Measurements from ENCODE around the gene ZDHHC5.
A peak's percentile ranks its signal among the peaks of the same experiment; 100 is the strongest.

Gene ZDHHC5

DNA sequence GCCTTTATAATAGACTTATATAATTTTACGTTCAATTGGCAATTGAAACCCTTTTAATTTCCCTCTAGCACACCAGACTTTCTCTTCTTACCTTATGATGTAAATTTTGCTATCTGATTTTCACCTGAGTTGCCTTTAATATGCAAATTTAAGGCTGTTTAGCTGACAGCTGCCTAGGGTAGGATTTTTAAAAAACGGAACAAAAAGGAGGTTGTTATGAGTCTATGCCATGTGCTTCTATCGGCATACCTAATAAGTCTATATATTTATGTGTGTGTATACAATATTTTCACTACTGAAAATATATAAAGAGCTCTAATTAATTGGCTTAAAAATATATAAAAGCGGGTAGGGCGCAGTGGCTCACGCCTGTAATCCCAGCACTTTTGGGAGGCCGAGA, 61.6 kb downstream of the ZDHHC5 start:
- DNase-seq (ENCODE audit: low read depth): no peak

DNA sequence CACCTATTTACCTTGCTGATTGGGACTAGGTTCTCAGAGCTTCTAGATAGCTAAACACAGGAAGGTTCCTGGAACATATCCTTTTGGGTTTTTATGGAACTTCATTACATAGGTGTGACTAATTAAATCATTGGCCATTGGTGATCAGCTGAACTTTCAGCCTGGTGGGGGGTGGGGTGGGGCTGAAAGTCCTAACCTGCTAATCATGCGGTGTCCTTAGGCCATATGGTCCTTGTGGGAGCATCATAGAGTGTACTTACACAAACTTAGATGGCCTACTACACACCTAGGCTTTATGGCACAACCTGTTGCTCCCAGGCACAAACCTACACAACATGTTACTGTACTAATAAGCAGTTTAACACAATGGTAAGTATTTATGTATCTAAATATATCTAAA, 64.7 kb downstream of the ZDHHC5 start:
- no peak for DNase-seq (ENCODE audit: low read depth)

GRCh38 chr11:57735619-57736298, 67.8 kb downstream of the ZDHHC5 start:
- no peak for DNase-seq (ENCODE audit: low read depth)

GRCh38 chr11:57741132-57742086, 73.5 kb downstream of the ZDHHC5 start, which contains the start of gene SELENOH:
Gene SELENOH, plus strand, starts transcription at chr11:57741491. Its CDS starts 105 bp downstream, at chr11:57741596.
- peak; percentile 93 for DNase-seq (ENCODE audit: low read depth)

GRCh38 chr11:57742087-57742452, 74.2 kb downstream of the ZDHHC5 start:
- DNase-seq (ENCODE audit: low read depth): no peak

DNA sequence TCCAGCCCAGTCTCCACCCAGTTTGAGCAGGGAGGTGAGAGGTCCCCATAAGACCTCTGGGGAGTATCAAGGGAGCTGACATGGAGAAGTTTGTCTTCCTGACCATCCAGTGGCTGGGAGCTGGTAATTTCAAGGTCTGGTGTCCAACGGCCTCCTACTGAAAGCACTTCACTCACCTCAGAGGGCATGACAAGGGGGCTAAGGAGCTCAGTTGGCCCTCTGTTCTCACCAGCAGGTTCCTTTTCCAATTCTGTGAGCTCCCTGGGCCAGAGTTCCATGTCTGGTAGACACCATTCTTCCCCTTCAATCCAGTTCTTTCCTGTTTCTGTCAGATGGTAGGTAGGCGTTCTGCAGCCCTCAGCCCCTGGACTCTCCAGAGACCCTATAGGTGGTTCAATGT, 76.4 kb downstream of the ZDHHC5 start:
- no peak for DNase-seq (ENCODE audit: low read depth)

GRCh38 chr11:57745206-57745605, 77.3 kb downstream of the ZDHHC5 start:
- DNase-seq (ENCODE audit: low read depth): no peak

GRCh38 chr11:57746920-57747319, 79.0 kb downstream of the ZDHHC5 start:
- DNase-seq (ENCODE audit: low read depth): no peak
